Sigmoid colon (tissue), 4 donors: ENCODE data around the gene FAM111A.

ENCODE experiments used
- CTCF ChIP-seq, 4 experiments: fragments of 450-650 bp in 3 of 4; fragments of 200-600 bp in 1 of 4; IDR thresholded peaks; one replicate each; pipeline ENCODE4 v1.5.1; 2016 to 2019; ENCODE audit warnings: antibody characterized with exemption in 4 of 4, mild to moderate bottlenecking in 3 of 4, moderate library complexity in 2 of 4
- POLR2A ChIP-seq, 2 donors: fragments of 450-650 bp; IDR thresholded peaks; one replicate each; pipeline ENCODE4 v1.6.1; 2016; ENCODE audit warnings: antibody characterized with exemption in 2 of 2, mild to moderate bottlenecking in 2 of 2, moderate library complexity in 2 of 2
- POLR2AphosphoS5 ChIP-seq, 4 donors: sonication (generic); formaldehyde crosslinking; IDR thresholded peaks; one replicate each; pipeline ENCODE4 v1.6.1; 2017; ENCODE audit warnings: antibody characterized with exemption in 4 of 4

GRCh38 chr11:59188954-59189353 is 46.3 kb downstream of the FAM111A start:
- TF ChIP-seq POLR2A (IDR thresholded peaks at IDR 0.05) (no peak), CTCF (IDR thresholded peaks at IDR 0.05) (no peak), POLR2AphosphoS5 (IDR thresholded peaks at IDR 0.05) (no peak)
